Ascending aorta (tissue), 2 donors: ENCODE results near the gene CEACAM3. TPM values are rescaled to one million over a fixed set of nuclear protein-coding genes. Genes with fewer than 3 reads are reported as not detected.

Experiments used
- DNase-seq, 2 donors: peaks; one replicate each; pipeline ENCODE4 v3.0.0-alpha.2; 2019; ENCODE audit warnings: low spot score in 2 of 2
- H3K27ac ChIP-seq, 2 donors: fragments of 200-600 bp; sonication (generic); one replicate each; pipeline ENCODE4 v1.5.1; 2016 to 2017; ENCODE audit warnings: mild to moderate bottlenecking in 1 of 2
- H3K27me3 ChIP-seq: fragments of 200-600 bp; sonication (generic); one replicate; pipeline ENCODE4 v1.5.1; 2017
- H3K36me3 ChIP-seq, 2 donors: fragments of 200-600 bp; sonication (generic); one replicate each; pipeline ENCODE4 v1.5.1; 2016
- H3K4me1 ChIP-seq, 2 donors: fragments of 200-600 bp; sonication (generic); one replicate each; pipeline ENCODE4 v1.5.1; 2016 to 2017; ENCODE audit warnings: mild to moderate bottlenecking in 1 of 2
- H3K4me3 ChIP-seq, 2 donors: fragments of 200-600 bp; sonication (generic); one replicate each; pipeline ENCODE4 v1.5.1; 2016 to 2017; ENCODE audit warnings: mild to moderate bottlenecking in 1 of 2
- H3K9me3 ChIP-seq, 2 donors: fragments of 200-600 bp; sonication (generic); one replicate each; pipeline ENCODE4 v1.5.1; 2016
- CTCF ChIP-seq, 3 experiments: fragments of 200-600 bp in 2 of 3; fragments of 450-650 bp in 1 of 3; sonication (generic) in 2 of 3; IDR thresholded peaks; one replicate each; pipeline ENCODE4 v1.5.1; 2016 to 2019; ENCODE audit warnings: antibody characterized with exemption in 3 of 3, mild to moderate bottlenecking in 1 of 3, moderate library complexity in 1 of 3
- intact Hi-C: fragments of 100-400 bp; cut with DNase I; formaldehyde crosslinking; loops from one replicate; pipeline ENCODE4 v1.15.1; 2023
- total RNA-seq: library from RNA; depleted of rRNA; stranded (reverse); fragments of >200 nt; gene quantifications from one replicate; pipeline ENCODE4 v1.1.0, GENCODE V29; 2016

CEACAM3 gene
- total RNA-seq, 1 donor from 2014 or later: not detected

GRCh38 chr19:41774515-41774980 lies 21.8 kb upstream of the CEACAM3 start:
- no peaks in the 10 kb centered on the region for H3K9me3 ChIP-seq
- no peaks in the 10 kb centered on the region for H3K4me1 ChIP-seq
- no peak overlapping the region for H3K4me3 ChIP-seq
- no peaks in the 10 kb centered on the region for H3K27me3 ChIP-seq
- no peak for DNase-seq
- no peaks in the 10 kb centered on the region for H3K36me3 ChIP-seq
- intact Hi-C loops: no loop called here
- TF ChIP-seq CTCF (IDR thresholded peaks at IDR 0.05): no peak
- no peak overlapping the region for H3K27ac ChIP-seq

GRCh38 chr19:41776700-41777099 lies 19.7 kb upstream of the CEACAM3 start:
- Histone ChIP-seq H3K4me3 (no peak overlapping the region), H3K36me3 (no peaks in the 10 kb centered on the region), H3K9me3 (no peaks in the 10 kb centered on the region), H3K27me3 (no peaks in the 10 kb centered on the region), H3K4me1 (no peaks in the 10 kb centered on the region), H3K27ac (no peak overlapping the region)
- TF ChIP-seq CTCF (IDR thresholded peaks at IDR 0.05): no peak
- intact Hi-C loops: no loop called here
- no peak for DNase-seq

DNA sequence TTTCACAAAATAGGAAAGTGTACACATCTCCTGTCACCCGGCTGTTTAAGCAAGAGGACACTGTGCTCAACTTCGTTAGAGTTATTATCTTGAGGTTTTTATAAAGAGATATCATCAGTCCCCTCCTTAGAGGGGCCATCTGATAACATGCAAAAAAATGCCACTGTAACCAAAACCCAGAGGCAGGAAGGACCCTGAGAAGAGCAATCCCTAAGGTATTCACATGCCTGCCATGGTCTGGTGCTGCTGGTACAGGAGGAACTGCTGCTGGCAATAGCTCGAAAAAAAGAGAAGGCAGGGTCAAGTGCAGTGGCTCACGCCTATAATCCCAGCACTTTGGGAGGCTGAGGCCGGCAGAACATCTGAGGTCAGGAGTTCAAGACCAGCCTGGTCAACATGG lies 12.8 kb upstream of the CEACAM3 start:
- intact Hi-C loops: no loop called here
- H3K9me3 ChIP-seq: no peaks in the 10 kb centered on the region
- TF ChIP-seq CTCF (IDR thresholded peaks at IDR 0.05): no peak
- H3K27ac ChIP-seq: no peak overlapping the region
- H3K4me3 ChIP-seq: no peak overlapping the region
- no peak for DNase-seq
- H3K36me3 ChIP-seq: no peaks in the 10 kb centered on the region
- no peaks in the 10 kb centered on the region for H3K27me3 ChIP-seq
- no peaks in the 10 kb centered on the region for H3K4me1 ChIP-seq

GRCh38 chr19:41784312-41784711 lies 12.1 kb upstream of the CEACAM3 start:
- intact Hi-C loops: no loop called here
- Histone ChIP-seq H3K27ac (no peak overlapping the region), H3K9me3 (no peaks in the 10 kb centered on the region), H3K4me1 (no peaks in the 10 kb centered on the region), H3K36me3 (no peaks in the 10 kb centered on the region), H3K27me3 (no peaks in the 10 kb centered on the region), H3K4me3 (no peak overlapping the region)
- TF ChIP-seq CTCF (IDR thresholded peaks at IDR 0.05): no peak
- no peak for DNase-seq

GRCh38 chr19:41784743-41785142 lies 11.6 kb upstream of the CEACAM3 start:
- Histone ChIP-seq H3K4me3 (no peak overlapping the region), H3K27ac (no peak overlapping the region), H3K27me3 (no peaks in the 10 kb centered on the region), H3K4me1 (no peaks in the 10 kb centered on the region), H3K36me3 (no peaks in the 10 kb centered on the region), H3K9me3 (no peaks in the 10 kb centered on the region)
- no peak for TF ChIP-seq CTCF (IDR thresholded peaks at IDR 0.05)
- intact Hi-C loops: no loop called here
- no peak for DNase-seq

GRCh38 chr19:41785653-41786052 lies 10.7 kb upstream of the CEACAM3 start:
- no peaks in the 10 kb centered on the region for H3K27me3 ChIP-seq
- no peak for DNase-seq
- no peaks in the 10 kb centered on the region for H3K4me1 ChIP-seq
- H3K4me3 ChIP-seq: no peak overlapping the region
- no peak overlapping the region for H3K27ac ChIP-seq
- no peaks in the 10 kb centered on the region for H3K9me3 ChIP-seq
- no peaks in the 10 kb centered on the region for H3K36me3 ChIP-seq
- TF ChIP-seq CTCF (IDR thresholded peaks at IDR 0.05): peak; percentile 28 to 64 (median 50)
- intact Hi-C loops: no loop called here
